Activated naive CD8-positive, alpha-beta T cell treated with anti-CD3 and anti-CD28 coated beads for 36 hours (primary cell): ENCODE measurements around the gene FOXJ3. TPM values are rescaled to one million over a fixed set of nuclear protein-coding genes. Genes with fewer than 3 reads are reported as not detected.

Experiments used
- DNase-seq: peaks from one replicate; pipeline ENCODE4 v3.0.0; 2021
- H3K27ac Mint-ChIP-seq: one replicate; pipeline ENCODE4 v1.8.0; 2022; ENCODE audit warnings: mild to moderate bottlenecking, moderate library complexity, mixed read lengths
- H3K27me3 Mint-ChIP-seq: one replicate; pipeline ENCODE4 v1.8.0; 2022; ENCODE audit warnings: mild to moderate bottlenecking, mixed read lengths
- H3K36me3 Mint-ChIP-seq: one replicate; pipeline ENCODE4 v1.8.0; 2021; ENCODE audit warnings: mild to moderate bottlenecking, mixed read lengths
- H3K4me1 Mint-ChIP-seq: one replicate; pipeline ENCODE4 v1.8.0; 2021; ENCODE audit warnings: mixed read lengths
- H3K4me3 Mint-ChIP-seq: one replicate; pipeline ENCODE4 v1.8.0; 2022; ENCODE audit warnings: mild to moderate bottlenecking, moderate library complexity, mixed read lengths
- H3K9me3 Mint-ChIP-seq: one replicate; pipeline ENCODE4 v1.8.0; 2022; ENCODE audit warnings: mixed read lengths
- total RNA-seq, 2 experiments: library from RNA; stranded (reverse); gene quantifications; one replicate each; pipeline ENCODE4 v1.2.3, GENCODE V29; 2021

The FOXJ3 gene
- total RNA-seq, 2 experiments from 2014 or later: 43.7 to 47.2 TPM

- peaks cover 77% of the 10 kb centered on the region for H3K4me1 Mint-ChIP-seq
- peaks cover 24% of the 10 kb centered on the region for H3K36me3 Mint-ChIP-seq
- no peak for DNase-seq
- H3K27me3 Mint-ChIP-seq: no peaks in the 10 kb centered on the region
- peak overlapping the region; percentile 40 for H3K27ac Mint-ChIP-seq
- no peak overlapping the region for H3K4me3 Mint-ChIP-seq
- no peaks in the 10 kb centered on the region for H3K9me3 Mint-ChIP-seq
These were observed 12.5 kb downstream of the FOXJ3 start for GRCh38 chr1:42322577-42322976.

GRCh38 chr1:42321731-42322130, 13.3 kb downstream of the FOXJ3 start:
- no peak overlapping the region for H3K27ac Mint-ChIP-seq
- peaks cover 77% of the 10 kb centered on the region for H3K4me1 Mint-ChIP-seq
- H3K9me3 Mint-ChIP-seq: no peaks in the 10 kb centered on the region
- no peak overlapping the region for H3K4me3 Mint-ChIP-seq
- no peak for DNase-seq
- no peaks in the 10 kb centered on the region for H3K27me3 Mint-ChIP-seq
- peaks cover 27% of the 10 kb centered on the region for H3K36me3 Mint-ChIP-seq

- DNase-seq: no peak
- Mint-ChIP-seq H3K4me3 (no peak overlapping the region), H3K4me1 (peaks cover 83% of the 10 kb centered on the region), H3K9me3 (no peaks in the 10 kb centered on the region), H3K27ac (peak overlapping the region; percentile 55), H3K36me3 (peaks cover 27% of the 10 kb centered on the region), H3K27me3 (no peaks in the 10 kb centered on the region)
These were observed 14.3 kb downstream of the FOXJ3 start for GRCh38 chr1:42320708-42321107.

- Mint-ChIP-seq H3K4me1 (peaks cover 84% of the 10 kb centered on the region), H3K4me3 (peak overlapping the region; percentile 47), H3K27me3 (no peaks in the 10 kb centered on the region), H3K9me3 (no peaks in the 10 kb centered on the region), H3K27ac (peak overlapping the region; percentile 88), H3K36me3 (peaks cover 27% of the 10 kb centered on the region)
- no peak for DNase-seq
These were observed 15.1 kb downstream of the FOXJ3 start for GRCh38 chr1:42319871-42320484.

- Mint-ChIP-seq H3K9me3 (no peaks in the 10 kb centered on the region), H3K4me3 (peak overlapping the region; percentile 47), H3K27me3 (no peaks in the 10 kb centered on the region), H3K36me3 (peaks cover 27% of the 10 kb centered on the region), H3K27ac (peak overlapping the region; percentile 88), H3K4me1 (peaks cover 86% of the 10 kb centered on the region)
- DNase-seq: no peak
These were observed 15.7 kb downstream of the FOXJ3 start for GRCh38 chr1:42319128-42319851.

- H3K9me3 Mint-ChIP-seq: no peaks in the 10 kb centered on the region
- no peak for DNase-seq
- H3K27ac Mint-ChIP-seq: no peak overlapping the region
- no peaks in the 10 kb centered on the region for H3K27me3 Mint-ChIP-seq
- peaks cover 27% of the 10 kb centered on the region for H3K36me3 Mint-ChIP-seq
- H3K4me3 Mint-ChIP-seq: no peak overlapping the region
- H3K4me1 Mint-ChIP-seq: peaks cover 93% of the 10 kb centered on the region
These were observed 16.4 kb downstream of the FOXJ3 start for GRCh38 chr1:42318601-42319000.

- Mint-ChIP-seq H3K4me3 (no peak overlapping the region), H3K9me3 (no peaks in the 10 kb centered on the region), H3K27ac (no peak overlapping the region), H3K4me1 (peaks cover 89% of the 10 kb centered on the region), H3K36me3 (peaks cover 25% of the 10 kb centered on the region), H3K27me3 (no peaks in the 10 kb centered on the region)
- no peak for DNase-seq
These were observed 17.7 kb downstream of the FOXJ3 start for GRCh38 chr1:42317308-42317707.

GRCh38 chr1:42316292-42316691, 18.7 kb downstream of the FOXJ3 start:
- no peaks in the 10 kb centered on the region for H3K27me3 Mint-ChIP-seq
- H3K4me1 Mint-ChIP-seq: peaks cover 86% of the 10 kb centered on the region
- no peak overlapping the region for H3K27ac Mint-ChIP-seq
- no peaks in the 10 kb centered on the region for H3K9me3 Mint-ChIP-seq
- H3K4me3 Mint-ChIP-seq: no peak overlapping the region
- no peak for DNase-seq
- peaks cover 20% of the 10 kb centered on the region for H3K36me3 Mint-ChIP-seq

- Mint-ChIP-seq H3K36me3 (peaks cover 20% of the 10 kb centered on the region), H3K27ac (no peak overlapping the region), H3K4me3 (no peak overlapping the region), H3K9me3 (no peaks in the 10 kb centered on the region), H3K27me3 (no peaks in the 10 kb centered on the region), H3K4me1 (peaks cover 86% of the 10 kb centered on the region)
- no peak for DNase-seq
These were observed 19.5 kb downstream of the FOXJ3 start for GRCh38 chr1:42315500-42315899.

GRCh38 chr1:42313970-42314369, 21.1 kb downstream of the FOXJ3 start:
- Mint-ChIP-seq H3K27ac (no peak overlapping the region), H3K9me3 (no peaks in the 10 kb centered on the region), H3K36me3 (peaks cover 19% of the 10 kb centered on the region), H3K27me3 (no peaks in the 10 kb centered on the region), H3K4me1 (peaks cover 77% of the 10 kb centered on the region), H3K4me3 (no peak overlapping the region)
- no peak for DNase-seq

GRCh38 chr1:42312576-42313212, 22.3 kb downstream of the FOXJ3 start:
- no peak overlapping the region for H3K27ac Mint-ChIP-seq
- H3K9me3 Mint-ChIP-seq: no peaks in the 10 kb centered on the region
- no peak for DNase-seq
- H3K4me3 Mint-ChIP-seq: no peak overlapping the region
- H3K4me1 Mint-ChIP-seq: peaks cover 76% of the 10 kb centered on the region
- H3K36me3 Mint-ChIP-seq: peaks cover 18% of the 10 kb centered on the region
- no peaks in the 10 kb centered on the region for H3K27me3 Mint-ChIP-seq

GRCh38 chr1:42311897-42312296, 23.1 kb downstream of the FOXJ3 start:
- DNase-seq: no peak
- no peak overlapping the region for H3K27ac Mint-ChIP-seq
- peaks cover 14% of the 10 kb centered on the region for H3K36me3 Mint-ChIP-seq
- peaks cover 69% of the 10 kb centered on the region for H3K4me1 Mint-ChIP-seq
- H3K4me3 Mint-ChIP-seq: no peak overlapping the region
- H3K9me3 Mint-ChIP-seq: no peaks in the 10 kb centered on the region
- H3K27me3 Mint-ChIP-seq: no peaks in the 10 kb centered on the region

GRCh38 chr1:42311138-42311537, 23.9 kb downstream of the FOXJ3 start:
- H3K9me3 Mint-ChIP-seq: no peaks in the 10 kb centered on the region
- no peaks in the 10 kb centered on the region for H3K27me3 Mint-ChIP-seq
- no peak overlapping the region for H3K4me3 Mint-ChIP-seq
- DNase-seq: no peak
- peaks cover 15% of the 10 kb centered on the region for H3K36me3 Mint-ChIP-seq
- peaks cover 63% of the 10 kb centered on the region for H3K4me1 Mint-ChIP-seq
- H3K27ac Mint-ChIP-seq: no peak overlapping the region

GRCh38 chr1:42306977-42307376, 28.1 kb downstream of the FOXJ3 start:
- H3K27ac Mint-ChIP-seq: no peak overlapping the region
- no peak for DNase-seq
- H3K4me3 Mint-ChIP-seq: no peak overlapping the region
- H3K9me3 Mint-ChIP-seq: peaks cover 17% of the 10 kb centered on the region
- H3K4me1 Mint-ChIP-seq: peaks cover 31% of the 10 kb centered on the region
- peaks cover 46% of the 10 kb centered on the region for H3K36me3 Mint-ChIP-seq
- no peaks in the 10 kb centered on the region for H3K27me3 Mint-ChIP-seq

GRCh38 chr1:42305639-42306038, 29.4 kb downstream of the FOXJ3 start:
- no peak for DNase-seq
- H3K9me3 Mint-ChIP-seq: peaks cover 24% of the 10 kb centered on the region
- no peak overlapping the region for H3K27ac Mint-ChIP-seq
- H3K4me3 Mint-ChIP-seq: no peak overlapping the region
- no peaks in the 10 kb centered on the region for H3K27me3 Mint-ChIP-seq
- H3K4me1 Mint-ChIP-seq: peaks cover 18% of the 10 kb centered on the region
- peaks cover 58% of the 10 kb centered on the region for H3K36me3 Mint-ChIP-seq
